ENCODE results near the gene AKAP11. TPM values are rescaled to one million over a fixed set of nuclear protein-coding genes. Genes with fewer than 3 reads are reported as not detected.

Gene AKAP11
- total RNA-seq, 1 donor from 2014 or later: 37.2 TPM

GRCh38 chr13:42355092-42355485 lies 83.1 kb downstream of the AKAP11 start:
- no peaks in the 10 kb centered on the region for H3K27me3 ChIP-seq
- H3K4me1 ChIP-seq: no peaks in the 10 kb centered on the region
- H3K9me3 ChIP-seq: no peaks in the 10 kb centered on the region
- no peak for ATAC-seq
- no peak overlapping the region for H3K27ac ChIP-seq
- no peak overlapping the region for H3K4me3 ChIP-seq
- intact Hi-C loops (cut with DNase I): no loop called here
- H3K36me3 ChIP-seq: no peaks in the 10 kb centered on the region
- no peak for TF ChIP-seq CTCF (IDR thresholded peaks at IDR 0.05)
- DNase-seq: no peak

- Histone ChIP-seq H3K9me3 (no peaks in the 10 kb centered on the region), H3K36me3 (no peaks in the 10 kb centered on the region), H3K27me3 (no peaks in the 10 kb centered on the region), H3K27ac (no peak overlapping the region), H3K4me3 (no peak overlapping the region), H3K4me1 (no peaks in the 10 kb centered on the region)
- ATAC-seq: no peak
- no peak for TF ChIP-seq CTCF (IDR thresholded peaks at IDR 0.05)
- no peak for DNase-seq
- intact Hi-C loops (cut with DNase I): no loop called here
Observed at GRCh38 chr13:42355491-42356183, 83.7 kb downstream of the AKAP11 start.

- DNase-seq: no peak
- H3K9me3 ChIP-seq: no peaks in the 10 kb centered on the region
- H3K27ac ChIP-seq: no peak overlapping the region
- ATAC-seq: no peak
- H3K4me3 ChIP-seq: no peak overlapping the region
- intact Hi-C loops (cut with DNase I): no loop called here
- H3K4me1 ChIP-seq: no peaks in the 10 kb centered on the region
- no peaks in the 10 kb centered on the region for H3K36me3 ChIP-seq
- no peaks in the 10 kb centered on the region for H3K27me3 ChIP-seq
- no peak for TF ChIP-seq CTCF (IDR thresholded peaks at IDR 0.05)
Observed at GRCh38 chr13:42356184-42356575, 84.2 kb downstream of the AKAP11 start.

GRCh38 chr13:42360046-42360574 lies 88.2 kb downstream of the AKAP11 start:
- DNase-seq (no peak), ATAC-seq (no peak)
- Histone ChIP-seq H3K27ac (no peak overlapping the region), H3K4me1 (no peaks in the 10 kb centered on the region), H3K4me3 (no peak overlapping the region), H3K36me3 (no peaks in the 10 kb centered on the region), H3K9me3 (no peaks in the 10 kb centered on the region), H3K27me3 (no peaks in the 10 kb centered on the region)
- TF ChIP-seq CTCF (IDR thresholded peaks at IDR 0.05): no peak
- intact Hi-C loops (cut with DNase I): no loop called here

GRCh38 chr13:42361701-42362100 lies 89.7 kb downstream of the AKAP11 start:
- Histone ChIP-seq H3K27me3 (no peaks in the 10 kb centered on the region), H3K9me3 (no peaks in the 10 kb centered on the region), H3K4me1 (no peaks in the 10 kb centered on the region), H3K27ac (no peak overlapping the region), H3K36me3 (no peaks in the 10 kb centered on the region), H3K4me3 (no peak overlapping the region)
- DNase-seq (no peak), ATAC-seq (no peak)
- intact Hi-C loops (cut with DNase I): no loop called here
- no peak for TF ChIP-seq CTCF (IDR thresholded peaks at IDR 0.05)

All from upper lobe of right lung (tissue), 1 donor.